ENCODE results near the gene COL28A1. TPM values are rescaled to one million over a fixed set of nuclear protein-coding genes. Genes with fewer than 3 reads are reported as not detected.

Gene COL28A1
- polyA plus RNA-seq, 1 donor (not counting 4 experiments of a cell fraction or from before 2014, with no cell fraction given) = 0.13 TPM

GRCh38 chr7:7489546-7489945 lies 46.1 kb downstream of the COL28A1 start:
- Histone ChIP-seq H2AFZ (ENCODE audit: control insufficient read depth, low read length) (no peak overlapping the region), H3K27ac (ENCODE audit: control insufficient read depth, insufficient read depth, low read length) (no peak overlapping the region), H3K9me1 (ENCODE audit: control insufficient read depth, extremely low read depth, insufficient read depth, low read length) (no peaks in the 10 kb centered on the region), H3K4me3 (ENCODE audit: control insufficient read depth in 2 of 3, extremely low read depth in 1 of 3, insufficient read depth in 2 of 3, low read depth in 1 of 3, low read length in 3 of 3) (no peak overlapping the region), H3K9me3 (ENCODE audit: control insufficient read depth, low read depth, low read length) (no peaks in the 10 kb centered on the region), H3K4me2 (ENCODE audit: control insufficient read depth, extremely low read depth, insufficient read depth, low read depth, low read length) (no peak overlapping the region), H4K20me1 (ENCODE audit: control insufficient read depth, extremely low read depth, insufficient read depth, low read length) (no peaks in the 10 kb centered on the region), H3K27me3 (ENCODE audit: control insufficient read depth, extremely low read depth, insufficient read depth, low read length) (no peaks in the 10 kb centered on the region), H3K9ac (ENCODE audit: control insufficient read depth, extremely low read depth, insufficient read depth, low read length) (no peak overlapping the region), H3K79me2 (ENCODE audit: control insufficient read depth, insufficient read depth, low read length) (no peaks in the 10 kb centered on the region), H3K4me1 (ENCODE audit: control insufficient read depth, extremely low read depth, insufficient read depth, low read length) (peaks cover 4% of the 10 kb centered on the region), H3K36me3 (ENCODE audit: control insufficient read depth in 2 of 2, extremely low read depth in 1 of 2, insufficient read depth in 2 of 2, low read length in 2 of 2) (no peaks in the 10 kb centered on the region)
- no peak for DNase-seq (ENCODE audit: low read depth, low spot score)
- FAIRE-seq = no peak
- TF ChIP-seq EZH2 (IDR thresholded peaks at IDR 0.05; ENCODE audit: low read length) (no peak), CTCF (optimal IDR thresholded peaks at IDR 0.05 in 1 of 3, IDR thresholded peaks at IDR 0.05 in 1 of 3, conservative IDR thresholded peaks at IDR 0.05 in 1 of 3; ENCODE audit: extremely low read depth in 1 of 3, insufficient read depth in 2 of 3, low read length in 3 of 3) (no peak)
- dilution Hi-C loops (cut with MboI; ENCODE audit: extremely low pct_ligation_motif_present, low sequenced_read_pairs) = no loop called here

- H3K4me3 ChIP-seq (ENCODE audit: control insufficient read depth in 2 of 3, extremely low read depth in 1 of 3, insufficient read depth in 2 of 3, low read depth in 1 of 3, low read length in 3 of 3) = no peak overlapping the region
- no peak overlapping the region for H3K4me2 ChIP-seq (ENCODE audit: control insufficient read depth, extremely low read depth, insufficient read depth, low read depth, low read length)
- dilution Hi-C loops (cut with MboI; ENCODE audit: extremely low pct_ligation_motif_present, low sequenced_read_pairs) = no loop called here
- no peak for TF ChIP-seq EZH2 (IDR thresholded peaks at IDR 0.05; ENCODE audit: low read length)
- no peak for TF ChIP-seq CTCF (optimal IDR thresholded peaks at IDR 0.05 in 1 of 3, IDR thresholded peaks at IDR 0.05 in 1 of 3, conservative IDR thresholded peaks at IDR 0.05 in 1 of 3; ENCODE audit: extremely low read depth in 1 of 3, insufficient read depth in 2 of 3, low read length in 3 of 3)
- H3K27me3 ChIP-seq (ENCODE audit: control insufficient read depth, extremely low read depth, insufficient read depth, low read length) = no peaks in the 10 kb centered on the region
- H3K27ac ChIP-seq (ENCODE audit: control insufficient read depth, insufficient read depth, low read length) = no peak overlapping the region
- no peak overlapping the region for H3K9ac ChIP-seq (ENCODE audit: control insufficient read depth, extremely low read depth, insufficient read depth, low read length)
- no peaks in the 10 kb centered on the region for H3K9me3 ChIP-seq (ENCODE audit: control insufficient read depth, low read depth, low read length)
- no peaks in the 10 kb centered on the region for H4K20me1 ChIP-seq (ENCODE audit: control insufficient read depth, extremely low read depth, insufficient read depth, low read length)
- no peak overlapping the region for H2AFZ ChIP-seq (ENCODE audit: control insufficient read depth, low read length)
- FAIRE-seq = no peak
- H3K9me1 ChIP-seq (ENCODE audit: control insufficient read depth, extremely low read depth, insufficient read depth, low read length) = no peaks in the 10 kb centered on the region
- H3K36me3 ChIP-seq (ENCODE audit: control insufficient read depth in 2 of 2, extremely low read depth in 1 of 2, insufficient read depth in 2 of 2, low read length in 2 of 2) = no peaks in the 10 kb centered on the region
- H3K4me1 ChIP-seq (ENCODE audit: control insufficient read depth, extremely low read depth, insufficient read depth, low read length) = no peaks in the 10 kb centered on the region
- H3K79me2 ChIP-seq (ENCODE audit: control insufficient read depth, insufficient read depth, low read length) = no peaks in the 10 kb centered on the region
- DNase-seq (ENCODE audit: low read depth, low spot score) = no peak
These were observed 49.3 kb downstream of the COL28A1 start for GRCh38 chr7:7486362-7486761.
